IPS-18a (cell line): ENCODE results near the gene JMJD1C.
"Not testable (repeated sequence)": the region's sequence is repeated elsewhere in the genome, so short reads cannot be mapped to it uniquely, and the experiment has no call there.

Experiments
- H3K27ac ChIP-seq: one replicate; pipeline ENCODE4 v1.5.1; 2013; ENCODE audit warnings: low read length
- H3K27me3 ChIP-seq: one replicate; pipeline ENCODE4 v1.6.1; 2013; ENCODE audit warnings: mild to moderate bottlenecking, low read length; ENCODE audit not compliant: control insufficient read depth, insufficient read depth
- H3K36me3 ChIP-seq: one replicate; pipeline ENCODE4 v1.6.1; 2013; ENCODE audit warnings: low read depth, low read length; ENCODE audit not compliant: control insufficient read depth
- H3K4me1 ChIP-seq: one replicate; pipeline ENCODE4 v1.6.1; 2013; ENCODE audit warnings: low read depth, low read length; ENCODE audit not compliant: control insufficient read depth
- H3K4me3 ChIP-seq: one replicate; pipeline ENCODE4 v1.5.1; 2013; ENCODE audit warnings: low read length
- H3K9ac ChIP-seq: one replicate; pipeline ENCODE4 v1.6.1; 2013; ENCODE audit warnings: mild to moderate bottlenecking, low read length, moderate library complexity
- H3K9me3 ChIP-seq: one replicate; pipeline ENCODE4 v1.6.1; 2013; ENCODE audit warnings: low read depth, low read length; ENCODE audit not compliant: control insufficient read depth

The JMJD1C gene

GRCh38 chr10:63168821-63169462 lies 296.8 kb downstream of the JMJD1C start:
- H3K9ac ChIP-seq = no peak overlapping the region
- H3K27ac ChIP-seq = no peak overlapping the region
- H3K4me1 ChIP-seq = no peaks in the 10 kb centered on the region
- H3K4me3 ChIP-seq = no peak overlapping the region
- H3K9me3 ChIP-seq = no peaks in the 10 kb centered on the region
- H3K27me3 ChIP-seq = no peaks in the 10 kb centered on the region
- peaks cover 72% of the 10 kb centered on the region for H3K36me3 ChIP-seq

- no peak overlapping the region for H3K4me3 ChIP-seq
- no peaks in the 10 kb centered on the region for H3K9me3 ChIP-seq
- no peak overlapping the region for H3K9ac ChIP-seq
- H3K36me3 ChIP-seq = peaks cover 50% of the 10 kb centered on the region
- no peaks in the 10 kb centered on the region for H3K27me3 ChIP-seq
- no peak overlapping the region for H3K27ac ChIP-seq
- H3K4me1 ChIP-seq = no peaks in the 10 kb centered on the region
Measured at GRCh38 chr10:63166742-63167258, 299.0 kb downstream of the JMJD1C start.

- Histone ChIP-seq H3K36me3 (peaks cover 35% of the 10 kb centered on the region), H3K27me3 (no peaks in the 10 kb centered on the region), H3K4me3 (no peak overlapping the region), H3K4me1 (no peaks in the 10 kb centered on the region), H3K9ac (no peak overlapping the region), H3K27ac (no peak overlapping the region), H3K9me3 (no peaks in the 10 kb centered on the region)
Measured at GRCh38 chr10:63165249-63165648, 300.5 kb downstream of the JMJD1C start.

DNA sequence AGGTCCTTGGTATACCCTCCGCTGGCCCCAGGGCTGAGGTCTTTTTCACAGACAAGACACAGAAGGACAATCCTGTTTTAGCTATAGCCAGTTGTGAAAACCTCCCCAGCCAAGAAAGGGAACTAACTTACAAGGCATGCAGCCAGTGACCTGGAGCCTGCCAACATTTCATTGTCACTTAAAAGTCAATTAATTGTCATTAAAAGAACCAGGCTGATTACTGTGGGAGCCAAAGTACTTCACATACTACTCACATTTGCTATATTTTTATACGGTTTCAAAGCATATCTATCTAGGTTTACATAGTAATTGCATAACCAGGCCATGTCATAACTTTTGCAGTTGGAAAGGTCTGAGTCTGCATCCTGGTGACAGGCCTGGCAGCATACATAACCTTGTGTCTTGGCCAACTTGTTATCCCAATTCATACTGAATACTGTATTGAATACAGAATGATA lies 301.6 kb downstream of the JMJD1C start:
- H3K9ac ChIP-seq = no peak overlapping the region
- no peak overlapping the region for H3K27ac ChIP-seq
- no peaks in the 10 kb centered on the region for H3K4me1 ChIP-seq
- no peaks in the 10 kb centered on the region for H3K9me3 ChIP-seq
- no peaks in the 10 kb centered on the region for H3K27me3 ChIP-seq
- peaks cover 25% of the 10 kb centered on the region for H3K36me3 ChIP-seq
- no peak overlapping the region for H3K4me3 ChIP-seq

DNA sequence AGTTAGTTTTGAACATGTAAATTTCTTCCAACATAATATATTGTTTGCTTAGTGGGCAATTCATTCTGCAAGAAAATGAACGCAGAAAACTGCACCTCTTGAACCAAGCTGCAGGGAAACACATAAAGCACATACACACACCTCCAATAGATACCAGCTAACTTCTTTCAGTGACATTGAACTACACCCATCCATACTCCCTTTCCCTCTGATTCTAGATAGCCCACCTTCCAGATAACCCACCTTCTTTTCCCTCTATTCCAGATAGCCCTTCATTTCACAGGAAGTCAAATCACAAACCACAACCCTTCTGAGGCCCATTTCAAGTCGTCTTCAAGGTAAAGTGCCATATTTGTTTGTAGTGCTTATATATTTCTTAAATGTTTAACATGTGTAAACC lies 304.2 kb downstream of the JMJD1C start:
- Histone ChIP-seq H3K9me3 (no peaks in the 10 kb centered on the region), H3K36me3 (peaks cover 5% of the 10 kb centered on the region), H3K4me1 (no peaks in the 10 kb centered on the region), H3K27me3 (no peaks in the 10 kb centered on the region), H3K27ac (no peak overlapping the region), H3K9ac (no peak overlapping the region), H3K4me3 (no peak overlapping the region)

- H3K4me1 ChIP-seq = no peaks in the 10 kb centered on the region
- no peak overlapping the region for H3K9ac ChIP-seq
- no peaks in the 10 kb centered on the region for H3K27me3 ChIP-seq
- no peaks in the 10 kb centered on the region for H3K9me3 ChIP-seq
- no peak overlapping the region for H3K27ac ChIP-seq
- peaks cover 17% of the 10 kb centered on the region for H3K36me3 ChIP-seq
- no peak overlapping the region for H3K4me3 ChIP-seq
Measured at GRCh38 chr10:63157845-63158624, 307.7 kb downstream of the JMJD1C start.

DNA sequence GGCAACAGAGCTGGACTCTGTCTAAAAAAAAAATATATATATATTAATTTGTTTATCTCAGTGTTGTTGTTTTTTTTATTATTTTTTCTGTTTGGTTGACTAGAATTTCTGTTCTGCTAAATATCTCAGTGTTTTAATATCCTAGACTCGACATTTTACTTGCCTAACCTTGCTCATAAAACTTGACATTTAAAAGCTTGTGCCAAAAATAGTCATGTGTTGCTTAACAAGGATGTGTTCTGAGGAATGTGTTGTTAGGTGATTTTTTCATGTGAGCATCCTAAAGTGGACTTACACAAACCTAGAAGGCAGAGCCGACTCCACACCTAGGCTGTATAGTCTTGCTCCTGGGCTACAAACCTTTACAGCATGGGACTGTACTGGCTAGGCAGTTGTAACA lies 309.5 kb downstream of the JMJD1C start:
- H3K27ac ChIP-seq = no peak overlapping the region
- H3K4me3 ChIP-seq = no peak overlapping the region
- H3K36me3 ChIP-seq = peaks cover 27% of the 10 kb centered on the region
- H3K4me1 ChIP-seq = no peaks in the 10 kb centered on the region
- H3K9me3 ChIP-seq = no peaks in the 10 kb centered on the region
- H3K9ac ChIP-seq = no peak overlapping the region
- H3K27me3 ChIP-seq = no peaks in the 10 kb centered on the region

DNA sequence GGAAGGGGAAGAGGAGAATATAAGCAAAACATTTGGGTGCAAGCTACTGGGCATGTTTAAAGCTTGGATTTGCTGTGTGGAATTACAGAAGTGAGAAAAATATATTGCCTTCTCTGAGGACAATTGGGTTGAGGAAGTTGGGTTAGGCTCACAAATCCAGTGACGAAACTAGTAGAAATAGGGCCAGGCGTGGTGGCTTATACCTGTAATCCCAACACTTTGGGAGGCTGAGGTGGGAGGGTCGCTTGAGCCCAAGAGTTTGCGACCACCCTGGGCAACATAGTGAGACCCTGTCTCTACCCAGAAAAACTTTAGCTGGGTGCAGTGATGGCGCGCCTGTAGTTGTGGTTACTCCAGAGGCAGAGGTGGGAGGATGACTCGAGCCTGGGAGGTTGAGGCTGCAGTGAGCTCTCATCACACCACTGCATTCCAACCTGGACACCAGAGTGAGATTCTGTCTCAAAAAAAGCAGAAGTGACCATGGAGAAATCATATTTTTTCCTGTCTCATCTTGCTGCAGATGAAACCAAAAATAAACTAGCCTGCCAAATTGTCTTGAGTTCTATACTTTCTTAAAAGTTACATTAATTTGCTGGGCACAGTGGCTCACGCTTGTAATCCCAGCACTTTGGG lies 310.3 kb downstream of the JMJD1C start:
- Histone ChIP-seq H3K27ac (no peak overlapping the region), H3K36me3 (peaks cover 30% of the 10 kb centered on the region), H3K9ac (no peak overlapping the region)

GRCh38 chr10:63154546-63155387 lies 311.0 kb downstream of the JMJD1C start:
- Histone ChIP-seq H3K27me3 (no peaks in the 10 kb centered on the region), H3K4me3 (no peak overlapping the region), H3K4me1 (no peaks in the 10 kb centered on the region), H3K27ac (no peak overlapping the region), H3K9ac (no peak overlapping the region), H3K36me3 (peaks cover 30% of the 10 kb centered on the region), H3K9me3 (no peaks in the 10 kb centered on the region)

More for the DNA sequence above, 310.3 kb downstream of the JMJD1C start:
- no peaks in the 10 kb centered on the region for H3K9me3 ChIP-seq
- H3K4me3 ChIP-seq = no peak overlapping the region
- no peaks in the 10 kb centered on the region for H3K27me3 ChIP-seq
- no peaks in the 10 kb centered on the region for H3K4me1 ChIP-seq

DNA sequence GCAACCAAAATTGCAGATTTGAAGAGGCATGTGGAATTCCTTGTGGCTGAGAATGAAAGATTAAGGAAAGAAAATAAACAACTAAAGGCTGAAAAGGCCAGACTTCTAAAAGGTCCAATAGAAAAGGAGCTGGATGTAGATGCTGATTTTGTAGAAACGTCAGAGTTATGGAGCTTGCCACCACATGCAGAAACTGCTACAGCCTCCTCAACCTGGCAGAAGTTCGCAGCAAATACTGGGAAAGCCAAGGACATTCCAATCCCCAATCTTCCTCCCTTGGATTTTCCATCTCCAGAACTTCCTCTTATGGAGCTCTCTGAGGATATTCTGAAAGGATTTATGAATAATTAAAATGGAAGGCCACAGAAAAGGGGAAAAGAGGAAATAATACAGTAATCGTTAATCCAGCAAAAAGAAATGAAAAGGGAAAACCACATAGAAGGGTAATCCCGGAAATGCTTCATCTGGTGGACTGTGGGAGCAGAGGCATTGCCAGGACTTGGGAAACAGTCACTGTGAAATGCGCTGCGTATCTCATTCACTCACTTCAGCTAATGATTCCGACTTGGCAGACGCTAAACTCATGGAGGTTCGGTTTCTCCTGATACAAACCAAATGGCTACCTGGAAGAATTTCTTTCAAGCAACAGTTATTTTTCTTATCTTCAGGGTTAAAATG lies 311.8 kb downstream of the JMJD1C start:
- not testable (repeated sequence) for H3K27me3 ChIP-seq, H3K4me3 ChIP-seq, H3K9ac ChIP-seq, H3K9me3 ChIP-seq, H3K4me1 ChIP-seq, H3K27ac ChIP-seq
- H3K36me3 ChIP-seq = peaks cover 30% of the 10 kb centered on the region
